PC-3 (cell line): ENCODE data around the gene SULF2. TPM values are rescaled to one million over a fixed set of nuclear protein-coding genes. Genes with fewer than 3 reads are reported as not detected.
"Not testable (repeated sequence)": the region's sequence is repeated elsewhere in the genome, so short reads cannot be mapped to it uniquely, and the experiment has no call there.

Experiments used
- ATAC-seq: fragments of 200-7000 bp; cut with Tn5 transposase; 2 replicates; pipeline ENCODE4 v1.9.1; 2020; ENCODE audit warnings: mild to moderate bottlenecking, moderate library complexity
- Bru-seq: library from RNA; stranded (reverse); fragments of 400-500 nt; gene quantifications from one replicate; lab custom pipeline; 2021; lab: Mats Ljungman, UMichigan
- BruChase-seq, 2 experiments: library from RNA; stranded (reverse); fragments of 400-500 nt; gene quantifications; one replicate each; lab custom pipeline; 2021; lab: Mats Ljungman, UMichigan
- BruUV-seq: library from RNA; stranded (reverse); fragments of 400-500 nt; replicated peaks from 2 replicates; lab custom pipeline; 2021; lab: Mats Ljungman, UMichigan
- CTCF ChIA-PET: fragments of 300-600 bp; sonication (Branson Sonifier 250); formaldehyde crosslinking; loops from one replicate; lab custom pipeline; 2022; ENCODE audit warnings: antibody characterized with exemption; lab: Charles Lee
- POLR2A ChIA-PET: fragments of 300-600 bp; sonication (Branson Sonifier 250); formaldehyde crosslinking; loops from one replicate; lab custom pipeline; 2022; ENCODE audit warnings: antibody characterized with exemption; ENCODE audit not compliant: unreplicated experiment; lab: Charles Lee
- DNase-seq: peaks from one replicate; pipeline ENCODE4 v3.0.0-alpha.2; 2015
- H2AFZ ChIP-seq: fragments of 300-600 bp; sonication (generic); 2 replicates; pipeline ENCODE4 v1.6.0; 2016; ENCODE audit warnings: antibody characterized with exemption, low read length
- H3F3A ChIP-seq: fragments of 300-600 bp; sonication (generic); one replicate; pipeline ENCODE4 v1.6.0; 2017; ENCODE audit warnings: antibody characterized with exemption, low read length, control low read depth, mild to moderate bottlenecking; ENCODE audit not compliant: unreplicated experiment
- H3K27ac ChIP-seq: fragments of 300-600 bp; sonication (generic); 2 replicates; pipeline ENCODE4 v1.5.1; 2016; ENCODE audit warnings: mild to moderate bottlenecking, low read length
- H3K27me3 ChIP-seq: fragments of 300-600 bp; sonication (generic); 2 replicates; pipeline ENCODE4 v1.6.1; 2016; ENCODE audit warnings: low read length, mixed read lengths
- H3K36me3 ChIP-seq: fragments of 300-600 bp; sonication (generic); 2 replicates; pipeline ENCODE4 v1.6.1; 2016; ENCODE audit warnings: low read depth, mixed run types, low read length, mixed read lengths
- H3K4me1 ChIP-seq: fragments of 300-600 bp; sonication (generic); 2 replicates; pipeline ENCODE4 v1.5.1; 2016; ENCODE audit warnings: low read length; ENCODE audit not compliant: insufficient read depth
- H3K4me2 ChIP-seq: fragments of 300-600 bp; sonication (generic); 2 replicates; pipeline ENCODE4 v1.6.0; 2016; ENCODE audit warnings: low read length
- H3K4me3 ChIP-seq: fragments of 300-600 bp; sonication (generic); 2 replicates; pipeline ENCODE4 v1.5.1; 2016; ENCODE audit warnings: mild to moderate bottlenecking, low read length, mixed read lengths
- H3K79me2 ChIP-seq: fragments of 300-600 bp; sonication (generic); 2 replicates; pipeline ENCODE4 v1.6.1; 2017; ENCODE audit warnings: low read length, mixed read lengths
- H3K9ac ChIP-seq: fragments of 300-600 bp; sonication (generic); 2 replicates; pipeline ENCODE4 v1.6.0; 2016; ENCODE audit warnings: mild to moderate bottlenecking, low read length
- H3K9me2 ChIP-seq: fragments of 300-600 bp; sonication (generic); replicated peaks from 2 replicates; pipeline ENCODE4 v1.6.1; 2016; ENCODE audit warnings: mixed run types, low read length, mixed read lengths
- H3K9me3 ChIP-seq: fragments of 300-600 bp; sonication (generic); 2 replicates; pipeline ENCODE4 v1.6.1; 2016; ENCODE audit warnings: low read length, mixed read lengths
- H4K20me1 ChIP-seq: fragments of 300-600 bp; sonication (generic); 2 replicates; pipeline ENCODE4 v1.6.1; 2016; ENCODE audit warnings: low read length, mixed read lengths
- EZH2 ChIP-seq: fragments of 300-600 bp; sonication (generic); IDR thresholded peaks from one replicate; pipeline ENCODE4 v1.6.1; 2017; ENCODE audit warnings: antibody characterized with exemption, mild to moderate bottlenecking, low read length; ENCODE audit not compliant: unreplicated experiment
- EZH2phosphoT487 ChIP-seq: fragments of 300-600 bp; sonication (generic); IDR thresholded peaks from 2 replicates; pipeline ENCODE4 v1.6.1; 2018; ENCODE audit warnings: mild to moderate bottlenecking, antibody characterized with exemption, low read length, borderline replicate concordance
- intact Hi-C: fragments of 100-400 bp; cut with micrococcal nuclease; formaldehyde crosslinking; loops from 2 replicates; pipeline ENCODE4 v1.9.0; 2023
- long read RNA-seq: library from polyadenylated mRNA; unstranded; transcript quantifications from one replicate; pipeline ENCODE4 v2.0.0, GENCODE V29; 2021; ENCODE audit not compliant: unreplicated experiment
- total RNA-seq: library from RNA; depleted of rRNA; stranded (reverse); fragments of >200 nt; gene quantifications from 2 replicates; pipeline ENCODE4 v1.2.3, GENCODE V29; 2014; rRNA removed
- TF ChIP-seq, protein P1 (sequence below): fragments of 300-600 bp; sonication (generic); conservative IDR thresholded peaks from 2 replicates; pipeline ENCODE4 v1.5.1; 2017; ENCODE audit warnings: antibody characterized with exemption, low read depth, mild to moderate bottlenecking, low read length

Gene SULF2
- total RNA-seq (340 and 372 TPM in 2 replicates), Bru-seq, nascent RNA (percentile 97 among the genes with signal in this experiment), BruChase-seq, experiment 1, labeled RNA remaining after a 6-hour chase (percentile 91 among the genes with signal in this experiment), BruChase-seq, experiment 2, labeled RNA remaining after a 2-hour chase (percentile 94 among the genes with signal in this experiment)
- long read RNA-seq, full-length matches to known transcripts = 74 of 2,608 reads
- long read RNA-seq, partial matches to known transcripts = 2,094 of 2,608 reads
- long read RNA-seq, other reads (novel, unspliced or antisense) = 440 of 2,608 reads

DNA sequence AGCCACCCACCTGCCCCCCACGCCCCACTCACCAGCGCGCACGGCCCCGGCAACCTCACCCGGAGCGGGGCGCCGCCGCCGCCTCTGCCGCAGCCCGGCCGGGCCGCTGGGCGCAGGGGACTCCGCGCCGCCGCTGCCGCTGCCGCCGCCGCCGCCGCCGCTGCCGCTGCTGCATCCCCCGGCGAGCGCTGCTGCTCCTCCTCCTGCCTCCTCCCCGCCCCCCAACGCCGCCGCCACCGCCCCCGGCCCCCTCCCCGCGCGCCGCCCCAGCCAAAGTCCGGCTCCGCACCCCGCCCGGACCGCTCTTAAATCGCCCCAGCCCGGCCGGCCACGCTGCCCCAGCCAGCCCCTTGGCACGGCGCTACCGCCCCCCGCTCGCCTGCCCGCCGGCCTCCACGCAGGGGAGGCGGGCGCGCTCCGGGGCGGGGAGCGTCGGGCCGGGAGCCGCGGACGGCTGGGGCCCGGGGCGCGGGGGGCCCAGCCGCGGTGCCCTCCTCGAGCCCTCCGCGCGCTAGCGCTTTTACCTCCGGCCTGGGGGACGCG, at the start of gene SULF2:
TSS of gene SULF2 (minus strand) at position 171 of the 543 bp plus-strand sequence. CDS start 28,118 bp downstream, outside the sequence.
- CTCF ChIA-PET = interaction anchor here (0.6 to 1.1 kb wide), 3 partner anchors 64 to 835 kb away, joined by 3 to 5 read pairs (median 3); no protein-coding TSS in a partner anchor
- Histone ChIP-seq H3K36me3 (peaks cover 16% of the 10 kb centered on the region), H3K4me3 (peak within 1 kb of the TSS; percentile 96), H3K4me2 (peak within 1 kb of the TSS; percentile 94), H3K27ac (peak within 1 kb of the TSS; percentile 87), H3F3A (peaks cover 11% of the 10 kb centered on the region), H4K20me1 (peaks cover 37% of the 10 kb centered on the region), H3K9me2 (no peaks in the 10 kb centered on the region), H3K27me3 (no peaks in the 10 kb centered on the region), H3K9ac (peak within 1 kb of the TSS; percentile 96), H3K79me2 (peaks cover 62% of the 10 kb centered on the region), H2AFZ (peak within 1 kb of the TSS; percentile 52), H3K4me1 (peaks cover 58% of the 10 kb centered on the region), H3K9me3 (no peaks in the 10 kb centered on the region)
- TF ChIP-seq EZH2 (no peak), EZH2phosphoT487 (no peak)
- TF ChIP-seq, protein P1, sequence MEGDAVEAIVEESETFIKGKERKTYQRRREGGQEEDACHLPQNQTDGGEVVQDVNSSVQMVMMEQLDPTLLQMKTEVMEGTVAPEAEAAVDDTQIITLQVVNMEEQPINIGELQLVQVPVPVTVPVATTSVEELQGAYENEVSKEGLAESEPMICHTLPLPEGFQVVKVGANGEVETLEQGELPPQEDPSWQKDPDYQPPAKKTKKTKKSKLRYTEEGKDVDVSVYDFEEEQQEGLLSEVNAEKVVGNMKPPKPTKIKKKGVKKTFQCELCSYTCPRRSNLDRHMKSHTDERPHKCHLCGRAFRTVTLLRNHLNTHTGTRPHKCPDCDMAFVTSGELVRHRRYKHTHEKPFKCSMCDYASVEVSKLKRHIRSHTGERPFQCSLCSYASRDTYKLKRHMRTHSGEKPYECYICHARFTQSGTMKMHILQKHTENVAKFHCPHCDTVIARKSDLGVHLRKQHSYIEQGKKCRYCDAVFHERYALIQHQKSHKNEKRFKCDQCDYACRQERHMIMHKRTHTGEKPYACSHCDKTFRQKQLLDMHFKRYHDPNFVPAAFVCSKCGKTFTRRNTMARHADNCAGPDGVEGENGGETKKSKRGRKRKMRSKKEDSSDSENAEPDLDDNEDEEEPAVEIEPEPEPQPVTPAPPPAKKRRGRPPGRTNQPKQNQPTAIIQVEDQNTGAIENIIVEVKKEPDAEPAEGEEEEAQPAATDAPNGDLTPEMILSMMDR = no peak
- intact Hi-C loops = loop anchor here (5.0 to 10.0 kb wide), 2 partner anchors 142 to 229 kb away; no protein-coding TSS in a partner anchor
- BruUV-seq = no TSS peak
- POLR2A ChIA-PET = interaction anchor here (1.4 to 1.8 kb wide), 2 partner anchors 24 to 510 kb away, joined by 4 to 15 read pairs; no protein-coding TSS in a partner anchor
- ATAC-seq (peak; percentile 21), DNase-seq (peak; percentile 50)

DNA sequence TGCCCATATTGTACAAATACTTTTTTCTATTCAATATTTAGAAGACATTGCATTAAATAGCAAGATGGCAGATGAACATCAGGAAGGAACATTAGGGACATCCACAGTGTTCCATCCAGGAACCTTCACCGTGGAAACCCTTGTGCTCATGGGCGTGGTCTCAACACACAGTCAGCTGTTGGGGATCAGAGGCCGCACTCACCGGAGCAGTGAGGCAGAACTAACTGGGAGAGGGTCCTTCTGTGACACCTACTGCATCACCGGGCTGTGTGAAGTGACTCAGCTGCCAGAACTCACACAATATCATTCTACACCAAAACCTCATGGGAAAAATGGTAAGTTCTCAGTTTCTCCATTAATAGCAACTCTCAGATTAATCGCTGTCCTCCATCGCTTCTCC, 46.4 kb upstream of the SULF2 start:
- H3K4me2 ChIP-seq, DNase-seq, H3K4me1 ChIP-seq, POLR2A ChIA-PET, H4K20me1 ChIP-seq, BruUV-seq, H3K36me3 ChIP-seq, H3K27ac ChIP-seq, intact Hi-C loops, CTCF ChIA-PET, H2AFZ ChIP-seq, H3K4me3 ChIP-seq, H3K79me2 ChIP-seq, H3K9ac ChIP-seq, H3K9me3 ChIP-seq, ATAC-seq, H3K27me3 ChIP-seq, H3K9me2 ChIP-seq, H3F3A ChIP-seq: not testable (repeated sequence)

DNA sequence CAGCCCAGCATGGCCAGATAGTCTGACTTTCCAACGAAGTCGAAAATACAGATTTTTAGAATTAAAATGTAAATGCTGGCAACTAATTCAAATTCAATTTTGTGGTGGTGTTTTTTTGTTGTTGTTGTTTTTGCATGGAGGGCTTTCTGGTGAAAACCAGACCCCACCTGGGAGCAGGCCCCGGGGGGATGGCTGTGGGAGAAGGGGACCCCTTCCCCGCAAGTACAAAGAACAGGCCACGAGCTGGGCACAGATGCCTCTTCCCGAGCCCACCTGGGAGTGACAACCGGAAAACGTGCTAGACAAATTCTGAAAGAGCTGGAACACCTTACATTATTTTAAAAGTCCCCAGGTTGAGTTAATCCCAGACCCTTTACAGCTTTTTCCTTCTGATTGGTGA, 41.4 kb upstream of the SULF2 start:
- H3K9me3 ChIP-seq, H3K36me3 ChIP-seq, H3K4me1 ChIP-seq, H3K4me2 ChIP-seq, H3F3A ChIP-seq, H4K20me1 ChIP-seq, H3K9ac ChIP-seq, H3K79me2 ChIP-seq, H3K27ac ChIP-seq, DNase-seq, intact Hi-C loops, ATAC-seq, H3K9me2 ChIP-seq, H3K27me3 ChIP-seq, BruUV-seq, H2AFZ ChIP-seq, POLR2A ChIA-PET, CTCF ChIA-PET, H3K4me3 ChIP-seq: not testable (repeated sequence)

DNA sequence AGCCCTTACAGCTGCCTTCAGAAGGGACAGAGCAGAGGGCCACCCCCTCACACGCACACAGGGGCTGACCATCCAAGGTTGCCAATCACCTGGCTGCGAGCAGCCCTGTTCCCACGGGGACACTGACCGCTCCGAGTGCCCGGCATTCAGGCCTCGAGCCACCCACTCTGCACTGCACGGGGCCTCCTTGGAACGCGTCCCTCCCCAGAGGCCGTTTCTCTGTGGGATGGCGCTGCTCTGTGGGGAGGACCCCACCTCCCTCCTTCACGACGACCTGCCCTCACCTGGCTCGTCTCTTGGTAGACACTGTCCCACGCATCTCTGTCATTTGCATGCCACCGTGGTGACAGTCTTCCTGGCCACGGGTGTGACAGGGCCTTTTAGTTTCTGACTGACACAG, 40.7 kb upstream of the SULF2 start:
- ATAC-seq, H3K79me2 ChIP-seq, intact Hi-C loops, H4K20me1 ChIP-seq, BruUV-seq, H3K9me3 ChIP-seq, H3K9ac ChIP-seq, H3F3A ChIP-seq, H3K27ac ChIP-seq, H3K36me3 ChIP-seq, H2AFZ ChIP-seq, POLR2A ChIA-PET, H3K9me2 ChIP-seq, H3K4me3 ChIP-seq, H3K4me2 ChIP-seq, H3K27me3 ChIP-seq, CTCF ChIA-PET, DNase-seq: not testable (repeated sequence)
- H3K4me1 ChIP-seq = peaks cover 15% of the 10 kb centered on the region
